ENCODE measurements around the gene ARHGEF11.

Gene ARHGEF11

DNA sequence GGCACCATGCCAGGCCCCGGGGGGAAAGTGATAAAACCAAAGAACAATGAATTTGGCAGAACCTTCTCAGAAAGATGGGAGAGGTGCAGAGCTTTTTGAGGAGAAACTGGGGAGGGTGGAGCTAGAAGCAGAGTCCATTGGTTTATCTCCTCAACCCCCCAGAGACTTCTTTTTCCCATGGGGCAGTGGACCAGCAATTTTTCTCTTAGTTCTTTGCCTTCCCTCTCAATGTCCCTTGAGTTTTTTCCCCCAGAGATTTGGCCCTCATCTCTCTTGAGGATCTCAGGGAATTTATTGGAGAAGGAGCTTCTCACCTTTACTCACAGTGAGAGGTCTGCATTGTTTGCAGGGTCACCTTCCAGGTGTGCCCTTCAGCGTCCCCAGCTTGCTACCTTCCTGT lies 5.3 kb upstream of the ARHGEF11 start:
- H3K27me3 ChIP-seq (ENCODE audit: insufficient read depth, low read length, poor library complexity), result peaks cover 4% of the 10 kb centered on the region
- H4K20me1 ChIP-seq (ENCODE audit: insufficient read depth, low read length), result no peaks in the 10 kb centered on the region
- no peak for ATAC-seq (ENCODE audit: insufficient read depth, low read depth)
- H3K9ac ChIP-seq (ENCODE audit: low read depth, low read length), result no peak overlapping the region
- no peaks in the 10 kb centered on the region for H3K79me2 ChIP-seq (ENCODE audit: insufficient read depth, low read length)
- H3K36me3 ChIP-seq (ENCODE audit: insufficient read depth, low read length), result no peaks in the 10 kb centered on the region
- H3K4me3 ChIP-seq (ENCODE audit: low read depth in 1 of 2, low read length in 2 of 2), result no peak overlapping the region
- no peak overlapping the region for H3K4me2 ChIP-seq (ENCODE audit: insufficient read depth, low read length)
- no peak for DNase-seq
- no peaks in the 10 kb centered on the region for H3K9me3 ChIP-seq (ENCODE audit: insufficient read depth, low read length, severe bottlenecking)
- no peak overlapping the region for H3K27ac ChIP-seq (ENCODE audit: low read length)
- no peak overlapping the region for H2AFZ ChIP-seq (ENCODE audit: low read depth, low read length)
- H3K4me1 ChIP-seq (ENCODE audit: insufficient read depth, low read length), result no peaks in the 10 kb centered on the region
- TF ChIP-seq EZH2 (IDR thresholded peaks at IDR 0.05; ENCODE audit: borderline replicate concordance, low read depth, low read length, severe bottlenecking), result no peak
- TF ChIP-seq, protein P1, sequence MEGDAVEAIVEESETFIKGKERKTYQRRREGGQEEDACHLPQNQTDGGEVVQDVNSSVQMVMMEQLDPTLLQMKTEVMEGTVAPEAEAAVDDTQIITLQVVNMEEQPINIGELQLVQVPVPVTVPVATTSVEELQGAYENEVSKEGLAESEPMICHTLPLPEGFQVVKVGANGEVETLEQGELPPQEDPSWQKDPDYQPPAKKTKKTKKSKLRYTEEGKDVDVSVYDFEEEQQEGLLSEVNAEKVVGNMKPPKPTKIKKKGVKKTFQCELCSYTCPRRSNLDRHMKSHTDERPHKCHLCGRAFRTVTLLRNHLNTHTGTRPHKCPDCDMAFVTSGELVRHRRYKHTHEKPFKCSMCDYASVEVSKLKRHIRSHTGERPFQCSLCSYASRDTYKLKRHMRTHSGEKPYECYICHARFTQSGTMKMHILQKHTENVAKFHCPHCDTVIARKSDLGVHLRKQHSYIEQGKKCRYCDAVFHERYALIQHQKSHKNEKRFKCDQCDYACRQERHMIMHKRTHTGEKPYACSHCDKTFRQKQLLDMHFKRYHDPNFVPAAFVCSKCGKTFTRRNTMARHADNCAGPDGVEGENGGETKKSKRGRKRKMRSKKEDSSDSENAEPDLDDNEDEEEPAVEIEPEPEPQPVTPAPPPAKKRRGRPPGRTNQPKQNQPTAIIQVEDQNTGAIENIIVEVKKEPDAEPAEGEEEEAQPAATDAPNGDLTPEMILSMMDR (IDR thresholded peaks at IDR 0.05; ENCODE audit: borderline replicate concordance, extremely low read depth, low read length, poor library complexity, severe bottlenecking), result no peak

DNA sequence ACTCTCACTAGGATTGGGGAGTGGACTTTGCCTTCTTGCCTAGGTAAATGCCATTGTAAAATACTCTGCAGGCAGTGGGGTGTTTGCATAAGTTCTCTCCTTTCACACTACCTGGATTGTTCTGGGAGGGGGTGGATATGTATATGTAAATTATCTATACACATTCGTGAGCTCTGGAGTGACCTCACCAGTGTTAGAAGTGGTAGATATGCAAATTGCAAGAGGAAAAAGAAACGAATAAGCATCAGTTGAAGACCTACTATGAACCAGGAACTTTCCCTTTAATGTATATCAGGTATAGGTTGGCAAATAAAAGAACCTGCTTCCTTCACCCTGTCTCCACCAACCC lies 1.5 kb upstream of the ARHGEF11 start:
- no peak for ATAC-seq (ENCODE audit: insufficient read depth, low read depth)

DNA sequence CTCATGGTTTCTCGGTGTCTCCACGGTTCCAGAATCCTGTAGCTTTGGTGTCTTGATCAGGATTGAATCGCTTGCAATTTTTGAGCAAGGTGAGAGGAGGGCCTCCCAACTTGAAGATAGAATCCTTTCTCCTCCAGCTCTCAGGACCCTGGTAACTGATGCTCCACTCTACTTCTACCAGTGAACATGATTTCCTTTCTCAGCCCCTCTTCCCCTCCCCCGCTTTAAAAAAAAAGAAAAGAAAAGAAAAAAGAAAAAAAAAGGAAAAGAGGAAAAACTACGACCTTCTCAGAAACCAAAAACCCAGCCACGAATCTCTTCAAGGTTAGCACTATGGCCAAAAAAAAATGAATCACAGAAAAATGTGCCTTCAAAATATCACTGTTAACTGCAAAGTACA lies 1.2 kb downstream of the ARHGEF11 start:
- Histone ChIP-seq H3K4me2 (ENCODE audit: insufficient read depth, low read length) (no peak overlapping the region), H2AFZ (ENCODE audit: low read depth, low read length) (no peak overlapping the region), H3K9me3 (ENCODE audit: insufficient read depth, low read length, severe bottlenecking) (no peaks in the 10 kb centered on the region), H3K79me2 (ENCODE audit: insufficient read depth, low read length) (no peaks in the 10 kb centered on the region), H3K36me3 (ENCODE audit: insufficient read depth, low read length) (no peaks in the 10 kb centered on the region), H3K4me1 (ENCODE audit: insufficient read depth, low read length) (no peaks in the 10 kb centered on the region), H3K27ac (ENCODE audit: low read length) (no peak overlapping the region), H4K20me1 (ENCODE audit: insufficient read depth, low read length) (no peaks in the 10 kb centered on the region), H3K9ac (ENCODE audit: low read depth, low read length) (no peak overlapping the region), H3K27me3 (ENCODE audit: insufficient read depth, low read length, poor library complexity) (peaks cover 13% of the 10 kb centered on the region), H3K4me3 (ENCODE audit: low read depth in 1 of 2, low read length in 2 of 2) (no peak overlapping the region)
- TF ChIP-seq, protein P1 (IDR thresholded peaks at IDR 0.05; ENCODE audit: borderline replicate concordance, extremely low read depth, low read length, poor library complexity, severe bottlenecking), result no peak
- no peak for TF ChIP-seq EZH2 (IDR thresholded peaks at IDR 0.05; ENCODE audit: borderline replicate concordance, low read depth, low read length, severe bottlenecking)
- DNase-seq (no peak), ATAC-seq (ENCODE audit: insufficient read depth, low read depth) (no peak)

More for the DNA sequence above, 1.5 kb upstream of the ARHGEF11 start:
- no peak overlapping the region for H3K4me3 ChIP-seq (ENCODE audit: low read depth in 1 of 2, low read length in 2 of 2)
- H3K4me1 ChIP-seq (ENCODE audit: insufficient read depth, low read length), result no peaks in the 10 kb centered on the region
- peaks cover 13% of the 10 kb centered on the region for H3K27me3 ChIP-seq (ENCODE audit: insufficient read depth, low read length, poor library complexity)
- H3K4me2 ChIP-seq (ENCODE audit: insufficient read depth, low read length), result no peak overlapping the region
- TF ChIP-seq, protein P1 (IDR thresholded peaks at IDR 0.05; ENCODE audit: borderline replicate concordance, extremely low read depth, low read length, poor library complexity, severe bottlenecking), result no peak
- TF ChIP-seq EZH2 (IDR thresholded peaks at IDR 0.05; ENCODE audit: borderline replicate concordance, low read depth, low read length, severe bottlenecking), result no peak
- H4K20me1 ChIP-seq (ENCODE audit: insufficient read depth, low read length), result no peaks in the 10 kb centered on the region
- H3K79me2 ChIP-seq (ENCODE audit: insufficient read depth, low read length), result no peaks in the 10 kb centered on the region
- DNase-seq, result no peak
- no peaks in the 10 kb centered on the region for H3K9me3 ChIP-seq (ENCODE audit: insufficient read depth, low read length, severe bottlenecking)
- no peak overlapping the region for H3K9ac ChIP-seq (ENCODE audit: low read depth, low read length)
- no peak overlapping the region for H2AFZ ChIP-seq (ENCODE audit: low read depth, low read length)
- no peaks in the 10 kb centered on the region for H3K36me3 ChIP-seq (ENCODE audit: insufficient read depth, low read length)
- H3K27ac ChIP-seq (ENCODE audit: low read length), result no peak overlapping the region

DNA sequence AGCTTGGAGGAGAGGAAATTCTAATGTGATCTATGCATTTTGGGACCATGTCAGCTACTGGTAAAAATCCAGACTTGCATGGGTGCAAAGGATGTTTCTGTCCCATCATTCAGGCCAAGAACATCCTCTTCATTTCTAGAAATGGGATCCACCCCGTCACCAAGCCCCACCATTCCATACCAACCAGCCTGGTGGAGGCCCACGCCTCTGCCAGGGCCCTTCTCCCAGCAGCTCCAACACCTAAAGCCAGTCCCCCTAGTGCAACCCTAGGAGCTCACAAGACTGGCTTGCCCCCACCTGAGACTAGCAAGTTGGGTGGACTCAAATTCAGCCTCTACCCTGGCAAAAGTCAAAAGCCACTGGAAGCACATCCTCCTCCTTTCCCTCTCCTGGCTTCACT lies 1.9 kb downstream of the ARHGEF11 start:
- Histone ChIP-seq H3K4me3 (ENCODE audit: low read depth in 1 of 2, low read length in 2 of 2) (no peak overlapping the region), H3K4me1 (ENCODE audit: insufficient read depth, low read length) (no peaks in the 10 kb centered on the region), H3K27me3 (ENCODE audit: insufficient read depth, low read length, poor library complexity) (peaks cover 16% of the 10 kb centered on the region), H4K20me1 (ENCODE audit: insufficient read depth, low read length) (no peaks in the 10 kb centered on the region), H3K4me2 (ENCODE audit: insufficient read depth, low read length) (no peak overlapping the region), H3K27ac (ENCODE audit: low read length) (no peak overlapping the region), H3K36me3 (ENCODE audit: insufficient read depth, low read length) (no peaks in the 10 kb centered on the region), H3K9ac (ENCODE audit: low read depth, low read length) (no peak overlapping the region), H2AFZ (ENCODE audit: low read depth, low read length) (no peak overlapping the region), H3K79me2 (ENCODE audit: insufficient read depth, low read length) (no peaks in the 10 kb centered on the region), H3K9me3 (ENCODE audit: insufficient read depth, low read length, severe bottlenecking) (no peaks in the 10 kb centered on the region)
- ATAC-seq (ENCODE audit: insufficient read depth, low read depth), result no peak
- no peak for TF ChIP-seq EZH2 (IDR thresholded peaks at IDR 0.05; ENCODE audit: borderline replicate concordance, low read depth, low read length, severe bottlenecking)
- TF ChIP-seq, protein P1 (IDR thresholded peaks at IDR 0.05; ENCODE audit: borderline replicate concordance, extremely low read depth, low read length, poor library complexity, severe bottlenecking), result no peak
- no peak for DNase-seq

All from DND-41 (cell line).